Epidermal melanocyte (primary cell): Measurements from ENCODE around the gene DKK3.

Experiments used
- DNase-seq: peaks from one replicate; pipeline ENCODE4 v3.0.0; 2011; ENCODE audit warnings: low spot score; ENCODE audit not compliant: insufficient read length

The DKK3 gene

DNA sequence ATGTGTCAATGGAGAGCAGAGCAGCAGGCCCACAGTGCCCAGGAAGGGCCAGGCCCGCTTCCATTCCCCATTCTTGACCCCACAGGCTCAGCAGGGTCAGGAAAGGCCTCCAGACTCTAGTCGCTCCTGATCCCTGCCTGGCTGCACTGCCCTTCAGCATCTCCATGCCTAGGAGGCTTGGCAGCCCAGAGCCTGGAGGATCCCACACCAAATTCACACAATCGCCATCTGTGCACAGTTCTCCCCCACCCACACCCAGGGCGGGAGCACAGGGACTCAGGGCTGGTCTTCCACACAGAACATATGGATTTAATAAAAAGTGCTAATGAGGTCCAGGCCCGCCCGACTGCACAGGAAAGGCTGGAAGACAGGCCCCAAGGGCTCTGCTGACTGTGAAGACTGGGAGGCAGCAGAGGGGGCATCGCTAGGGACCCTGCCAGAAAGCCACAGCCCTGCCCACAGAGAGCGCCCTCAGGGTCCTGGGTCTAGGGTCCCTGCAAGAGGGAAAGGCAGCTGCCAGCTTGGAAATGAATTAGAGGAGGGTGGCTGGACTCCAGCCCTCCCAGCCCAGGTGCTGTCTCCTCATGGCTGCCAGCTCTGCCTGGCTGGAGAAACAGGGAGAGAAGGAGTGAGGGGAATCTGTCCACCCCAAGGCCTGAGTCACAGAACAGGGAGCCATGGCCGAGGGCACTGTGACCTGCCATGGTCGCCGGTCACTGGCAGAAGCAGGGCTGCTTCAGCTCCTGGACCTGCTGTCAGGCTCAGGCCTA is 39.7 kb downstream of the DKK3 start:
- DNase-seq: no peak

DNA sequence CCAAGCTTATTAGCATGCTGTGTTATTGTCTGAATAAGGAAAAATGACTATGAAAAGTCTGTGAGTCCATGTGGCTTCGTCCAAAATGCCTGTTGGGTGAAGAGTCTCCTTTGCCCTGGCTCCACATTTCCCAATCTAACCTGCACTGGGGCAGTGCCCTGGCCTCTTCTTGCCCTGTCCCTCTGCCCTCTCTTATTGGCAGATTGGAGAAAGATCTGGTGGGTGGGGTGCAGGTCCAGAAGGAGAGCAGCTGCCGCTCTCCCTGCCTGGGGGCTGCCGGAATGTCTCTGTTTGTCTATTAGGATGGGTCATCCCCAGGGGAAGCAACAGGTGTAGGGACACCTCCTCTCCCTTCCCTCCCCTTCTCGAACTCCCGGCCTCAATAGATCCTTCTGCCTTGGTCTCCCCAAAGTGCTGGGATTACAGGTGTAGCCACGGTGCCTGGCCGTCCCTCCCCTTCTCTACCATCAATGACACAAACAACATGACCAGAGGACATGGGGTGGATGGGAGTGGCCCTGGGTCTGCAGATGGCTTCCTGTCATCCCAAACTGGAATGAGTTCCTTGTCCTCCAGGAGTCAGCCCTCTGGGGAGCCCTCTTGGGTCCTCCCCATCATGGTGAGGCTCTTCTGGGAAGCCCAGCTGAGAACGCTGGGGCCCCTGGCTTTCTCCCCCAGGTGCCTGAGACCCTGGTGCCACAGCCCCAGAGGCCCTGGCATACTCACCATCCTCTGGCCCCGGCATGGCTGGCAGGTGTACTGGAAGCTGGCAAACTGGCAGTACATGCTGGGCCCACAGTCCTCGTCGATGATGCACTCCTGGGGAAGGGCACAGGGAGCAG is 40.5 kb downstream of the DKK3 start:
- no peak for DNase-seq

DNA sequence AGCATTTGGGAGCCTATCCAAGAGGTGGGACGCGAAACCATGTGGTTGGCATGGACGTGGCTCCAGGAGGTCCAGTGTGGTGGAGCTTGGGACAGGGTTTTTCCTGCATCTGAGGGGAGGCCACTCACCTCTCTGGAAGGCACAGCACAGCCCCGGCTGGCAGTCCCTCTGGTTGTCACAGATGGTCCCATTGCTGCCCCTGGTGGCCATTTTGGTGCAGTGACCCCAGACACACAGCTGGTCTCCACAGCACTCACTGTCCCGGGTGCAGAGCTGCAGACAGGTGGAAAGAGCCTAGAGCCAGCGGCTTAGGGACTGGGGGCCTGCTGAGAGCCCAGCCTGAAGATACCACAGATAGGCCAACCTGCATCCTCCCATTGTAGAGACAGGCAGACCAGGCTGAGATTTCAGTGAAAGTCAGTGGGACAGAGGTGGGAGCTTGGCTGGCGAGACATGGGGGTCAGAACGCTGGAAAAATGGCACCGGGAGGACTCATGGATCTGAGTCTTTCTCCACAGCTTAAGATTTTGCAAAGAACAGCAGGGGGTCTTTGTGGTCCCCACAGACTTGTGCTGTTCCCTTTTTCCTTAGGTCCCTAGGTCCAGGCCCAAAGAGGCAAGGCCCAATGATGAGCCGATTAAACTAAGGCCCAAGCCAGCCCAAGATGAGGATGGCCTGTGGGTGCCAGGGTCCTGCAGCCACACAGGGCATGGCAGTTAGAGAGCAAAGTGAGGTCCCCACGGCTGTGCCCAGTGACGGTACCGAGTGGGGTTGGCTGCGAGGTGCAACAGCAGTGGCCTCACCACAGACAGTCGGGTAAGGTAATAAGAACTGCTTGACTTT is 41.4 kb downstream of the DKK3 start:
- no peak for DNase-seq

DNA sequence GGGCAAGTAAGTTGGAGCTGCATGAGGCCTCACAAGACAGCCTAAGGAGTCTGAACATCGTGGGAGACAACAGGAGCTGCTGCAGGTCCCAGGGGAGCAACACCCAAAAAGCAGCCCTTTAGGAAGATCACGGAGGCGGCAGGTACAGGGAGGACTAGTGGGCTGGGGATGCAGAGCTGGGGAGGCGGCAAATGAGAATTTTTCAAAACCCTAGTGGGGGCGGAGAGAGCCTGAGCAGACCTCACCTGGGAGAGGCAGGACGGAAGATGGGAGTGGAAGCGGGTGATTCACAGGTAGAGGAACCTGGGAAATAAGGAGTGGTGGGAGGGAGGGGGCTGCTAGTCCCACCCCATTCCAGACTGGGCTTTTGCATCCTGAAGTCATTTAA is 42.1 kb downstream of the DKK3 start:
- no peak for DNase-seq

DNA sequence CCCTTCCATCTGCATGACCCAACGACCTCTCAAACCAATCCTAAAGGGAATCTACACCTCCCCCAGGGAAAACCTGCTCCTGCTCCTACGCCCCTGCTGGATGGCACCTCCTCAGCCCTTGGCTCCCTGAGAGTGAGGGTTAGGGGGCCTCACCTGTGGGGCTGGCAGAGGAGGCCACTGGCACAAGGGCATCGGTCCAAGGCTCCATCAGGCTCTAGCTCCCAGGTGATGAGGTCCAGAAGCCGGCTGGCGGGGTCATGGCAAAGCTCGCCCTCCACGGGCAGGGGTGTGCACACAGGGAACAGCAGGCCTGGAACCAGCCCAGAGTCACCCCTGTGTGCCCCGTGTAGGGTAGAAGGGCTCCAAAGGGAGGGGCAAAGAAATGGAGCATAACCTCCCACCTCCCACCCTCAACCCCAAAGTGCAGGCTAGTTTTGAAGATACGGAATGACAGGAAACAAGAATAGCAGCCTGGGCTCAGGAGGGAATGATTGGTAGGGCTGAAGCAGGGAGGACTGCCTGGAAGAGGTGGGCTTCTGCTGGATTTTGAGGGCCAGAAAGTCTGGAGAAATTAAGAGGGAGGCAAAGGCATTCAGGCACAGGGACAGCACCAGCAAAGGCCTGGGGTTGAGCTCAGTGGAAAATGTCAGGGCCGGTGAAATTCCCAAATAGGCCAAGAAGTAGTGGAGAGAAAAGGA is 42.6 kb downstream of the DKK3 start:
- no peak for DNase-seq

DNA sequence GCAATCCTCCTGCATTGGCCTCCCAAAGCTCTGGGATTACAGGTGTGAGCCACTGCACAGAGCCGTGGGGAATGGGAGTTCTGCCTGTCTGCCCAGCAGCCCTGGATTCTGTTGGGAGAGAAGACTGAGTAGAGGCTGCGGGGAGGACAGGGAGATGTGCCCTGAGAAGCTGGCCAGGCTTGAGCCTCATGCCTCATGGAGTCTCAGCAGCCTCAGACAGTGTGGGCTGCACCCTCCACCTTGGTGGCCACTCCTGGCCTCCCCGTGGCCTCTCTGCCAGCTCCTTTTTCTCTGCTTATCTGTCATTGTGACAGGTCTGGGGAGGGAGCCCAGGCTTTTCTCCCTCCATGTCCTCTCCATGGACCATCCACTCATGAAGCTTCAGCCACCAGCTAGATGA is 43.2 kb downstream of the DKK3 start:
- no peak for DNase-seq

DNA sequence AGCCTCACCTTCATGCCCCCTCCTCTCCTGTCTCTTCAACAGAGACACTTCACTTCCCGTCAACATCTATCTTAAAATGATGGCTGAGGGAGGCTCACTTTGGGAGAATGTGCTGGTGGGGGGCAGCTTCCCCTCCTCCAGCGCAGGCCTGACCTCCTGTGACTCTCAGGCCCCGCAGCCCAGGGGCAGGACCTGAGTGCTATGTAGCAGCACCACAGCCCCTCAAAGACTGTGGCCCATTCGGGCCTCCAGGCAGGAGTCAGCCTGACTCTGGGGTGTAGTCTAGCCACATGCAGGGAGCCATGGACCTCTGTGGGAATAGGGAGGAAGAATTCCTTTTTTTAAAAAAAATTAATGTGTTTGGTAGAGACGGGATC is 43.7 kb downstream of the DKK3 start:
- DNase-seq: no peak

DNA sequence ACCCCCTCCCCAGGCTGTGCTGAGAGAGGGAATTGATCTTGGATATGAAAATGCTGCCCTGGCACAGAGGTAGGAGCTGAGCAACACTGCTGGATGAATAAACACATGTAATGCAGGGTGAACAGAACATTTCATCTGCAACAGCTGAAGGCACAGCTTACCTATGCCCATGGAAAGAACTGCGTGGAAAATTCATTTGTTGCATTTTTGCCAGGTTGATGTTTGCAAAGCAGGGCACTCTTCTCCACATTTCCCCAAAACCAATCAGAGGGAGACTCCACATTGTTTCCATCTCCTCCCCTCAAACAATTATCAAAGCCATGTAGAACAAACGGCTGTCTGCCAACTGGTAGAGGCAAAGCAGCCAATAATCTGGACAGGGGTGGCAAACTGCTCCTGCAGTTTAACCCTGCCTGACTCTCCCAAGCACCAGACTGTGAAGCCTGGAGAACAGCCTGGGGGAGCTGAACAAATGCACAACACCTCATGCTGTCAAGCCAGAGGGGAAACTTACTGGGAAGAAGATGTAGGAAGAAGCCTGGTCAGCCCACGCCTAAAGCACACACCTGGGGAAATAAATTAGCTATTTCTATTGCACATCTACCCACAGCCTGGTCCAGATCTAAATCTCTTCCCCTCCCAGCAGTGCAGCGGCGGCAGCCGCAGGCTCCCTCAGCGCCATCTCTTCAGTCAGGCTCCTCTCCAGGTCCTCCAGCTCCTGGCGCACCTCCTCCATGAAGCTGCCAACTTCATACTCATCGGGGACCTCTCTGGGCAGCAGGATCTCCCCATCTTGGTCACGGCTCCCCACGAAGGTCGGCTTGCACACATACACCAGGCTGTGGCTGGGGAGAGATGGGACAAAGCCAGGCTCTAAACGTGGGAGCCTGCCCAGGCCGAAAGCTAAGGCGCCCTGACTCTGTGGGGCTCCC is 44.3 kb downstream of the DKK3 start:
- DNase-seq: no peak

DNA sequence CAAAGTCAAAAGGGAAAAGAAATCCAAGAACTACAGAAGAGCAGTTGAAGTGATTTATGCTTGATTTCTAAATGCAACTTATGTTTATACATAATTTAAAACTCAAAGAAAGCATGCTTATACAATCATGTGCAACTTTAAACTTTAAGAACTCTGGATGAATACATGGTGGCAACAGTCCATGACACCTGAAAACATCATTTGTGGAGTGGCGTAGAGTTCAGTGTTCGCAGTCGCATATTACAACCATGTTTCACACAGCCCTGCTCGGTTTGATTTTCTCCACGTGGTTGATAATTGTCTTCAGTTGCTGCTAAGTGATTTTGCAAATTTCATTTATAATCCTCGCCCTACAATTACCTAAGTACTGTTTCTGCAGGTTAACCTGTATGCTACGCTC is 45.4 kb downstream of the DKK3 start:
- no peak for DNase-seq

DNA sequence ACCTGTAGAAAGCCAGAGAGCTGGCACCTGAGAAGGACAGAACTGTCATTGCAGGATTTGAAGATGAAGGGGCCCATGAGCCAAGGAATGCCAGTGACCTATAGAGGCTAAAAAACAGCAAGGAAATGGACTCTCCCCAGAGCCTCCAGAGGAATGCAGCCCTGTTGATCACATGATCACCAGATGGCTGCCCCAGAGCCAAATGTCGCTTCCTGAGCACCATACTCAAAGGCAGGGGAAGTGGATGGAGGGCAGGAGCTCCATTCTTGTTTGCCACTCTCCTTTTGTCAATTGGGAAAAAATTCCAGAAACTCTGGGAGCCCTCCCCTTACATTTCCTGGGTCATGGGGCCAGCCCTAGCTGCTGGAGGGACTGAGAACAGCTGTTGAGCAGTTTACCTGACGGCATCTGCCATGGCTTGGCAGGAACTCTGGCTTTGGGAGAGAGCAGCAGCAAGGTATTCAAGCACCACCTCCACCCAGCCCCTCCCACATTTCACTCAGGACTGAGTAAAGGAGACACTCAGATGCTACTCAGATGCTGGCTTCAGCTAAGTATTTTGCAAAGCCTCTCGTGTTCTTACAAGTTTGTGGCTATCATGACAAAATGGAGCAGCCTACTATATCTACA is 46.9 kb downstream of the DKK3 start:
- no peak for DNase-seq

DNA sequence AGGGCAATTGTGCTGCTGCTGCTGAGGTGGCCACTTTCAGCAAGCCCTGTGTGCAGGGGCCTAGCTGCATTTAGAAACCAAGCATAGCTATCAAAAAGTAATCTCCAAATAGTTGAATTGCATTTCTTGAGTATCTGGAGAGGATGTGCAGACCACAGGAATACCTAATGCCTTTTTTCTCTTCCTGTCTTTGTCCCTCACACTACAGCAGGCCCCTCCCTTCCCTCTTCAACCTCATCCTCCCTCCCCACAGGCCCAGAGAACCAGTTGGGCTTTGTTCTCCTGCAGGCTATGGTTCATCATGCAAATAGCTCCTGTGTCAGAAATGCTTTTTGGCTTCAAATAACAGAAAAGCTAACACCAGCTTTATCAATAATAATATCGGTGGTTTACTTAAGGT is 47.7 kb downstream of the DKK3 start:
- no peak for DNase-seq

DNA sequence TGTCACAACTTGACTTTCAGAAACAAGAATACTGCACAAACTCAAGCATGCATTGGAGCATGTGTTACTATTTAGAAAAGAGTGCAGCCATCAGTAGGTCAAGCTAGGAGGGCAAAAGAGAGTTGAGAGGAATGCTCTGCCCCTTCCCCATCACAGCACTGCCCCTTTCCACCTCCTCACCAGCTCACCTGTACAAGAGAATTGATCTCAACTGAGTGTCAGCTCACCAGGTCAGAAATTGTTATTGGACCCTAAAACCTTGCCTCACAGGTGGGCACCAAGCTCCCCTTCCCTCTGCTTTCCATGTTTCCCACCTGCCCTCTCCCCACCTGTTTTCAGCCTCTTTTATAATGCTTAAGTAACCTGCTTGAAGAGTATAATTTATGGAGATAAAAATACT is 48.8 kb downstream of the DKK3 start:
- DNase-seq: no peak

DNA sequence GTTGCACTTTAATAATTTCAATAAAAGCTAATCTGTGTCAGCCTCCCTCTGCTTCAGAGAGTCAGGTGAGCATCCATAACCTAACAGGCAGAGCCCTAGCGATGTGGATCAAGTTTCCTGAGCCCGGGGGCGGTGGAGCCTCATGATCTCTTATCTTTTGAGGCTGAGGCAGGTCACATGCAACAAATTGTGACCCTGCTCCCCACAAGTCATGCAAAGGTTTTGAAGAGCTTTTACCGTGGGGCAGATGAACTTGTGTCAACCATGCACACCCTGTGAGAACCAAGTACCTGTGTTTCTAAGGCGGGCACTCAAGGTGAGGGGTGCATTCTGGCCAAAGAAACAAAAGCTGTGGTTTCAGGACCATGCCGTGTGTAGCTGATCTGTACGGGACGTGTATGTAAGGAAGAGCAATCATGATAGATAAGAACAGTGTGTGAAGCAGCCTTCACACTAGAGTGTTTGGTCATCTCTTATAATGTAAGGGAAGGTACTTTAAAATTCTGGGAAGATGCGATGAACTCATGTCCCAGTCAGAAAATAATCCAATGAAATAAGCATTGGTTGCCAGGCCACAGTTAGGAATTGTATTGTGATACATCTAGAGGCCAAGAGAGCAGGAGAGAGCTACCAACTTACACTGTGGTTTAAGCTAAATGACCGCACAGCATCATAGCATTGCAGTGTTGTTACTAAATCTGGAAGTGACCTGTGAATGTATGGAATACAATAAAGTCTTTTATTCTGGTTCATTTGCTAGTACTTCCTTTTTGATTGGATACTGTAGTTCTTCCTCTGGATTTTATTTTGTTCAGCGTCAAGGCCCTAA is 49.8 kb downstream of the DKK3 start:
- no peak for DNase-seq

DNA sequence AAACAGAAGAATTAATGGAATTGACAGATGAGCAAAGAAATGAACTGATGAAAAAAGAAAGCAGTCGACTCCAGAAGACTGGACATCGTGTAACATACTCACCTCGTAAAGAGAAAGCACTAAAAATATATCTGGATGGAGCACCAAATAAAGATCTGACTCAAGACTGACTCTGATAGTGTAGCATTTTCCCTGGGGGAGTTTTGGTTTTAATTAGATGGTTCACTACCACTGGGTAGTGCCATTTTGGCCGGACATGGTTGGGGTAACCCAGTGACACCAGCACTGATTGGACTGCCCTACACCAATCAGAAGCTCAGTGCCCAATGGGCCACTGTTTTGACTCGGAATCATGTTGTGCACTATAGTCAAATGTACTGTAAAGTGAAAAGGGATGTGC is 52.4 kb downstream of the DKK3 start:
- DNase-seq: no peak

DNA sequence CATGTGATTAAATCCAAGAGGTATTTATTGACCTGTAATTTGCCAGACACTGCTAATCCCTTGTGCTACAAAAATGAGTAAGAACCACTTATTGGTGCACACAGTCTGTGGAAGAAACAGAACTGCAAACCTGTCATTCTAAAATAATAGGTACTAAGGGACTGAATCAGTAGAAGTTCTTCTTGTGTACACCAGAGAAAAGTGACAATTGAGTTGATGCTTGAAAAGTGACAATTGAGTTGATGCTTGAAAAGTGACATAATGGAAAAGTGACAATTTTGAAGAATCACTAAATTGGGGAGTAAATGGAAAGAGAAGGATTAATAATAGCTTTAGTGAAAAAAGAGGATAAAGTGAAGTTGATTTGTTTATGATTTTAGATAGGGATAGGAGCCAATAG is 56.4 kb downstream of the DKK3 start:
- DNase-seq: no peak

DNA sequence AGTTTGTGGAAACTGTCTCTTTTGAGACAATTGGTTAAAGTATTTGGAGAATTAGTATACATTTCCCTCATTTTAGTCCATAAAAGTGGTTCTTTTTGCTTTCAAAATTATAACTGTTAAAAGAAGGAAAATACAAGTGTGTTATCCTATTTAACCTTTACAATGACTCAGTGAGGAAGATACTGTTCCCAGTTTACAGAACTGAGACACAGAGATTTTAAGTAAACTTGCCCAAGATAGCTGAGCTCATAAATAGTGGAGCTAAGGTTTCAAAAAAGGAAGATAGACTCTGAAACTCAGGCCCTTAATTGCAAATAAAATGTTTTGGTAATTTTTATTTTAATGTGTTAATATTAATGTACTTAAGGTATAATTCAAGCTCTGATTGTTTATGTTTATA is 58.9 kb downstream of the DKK3 start:
- no peak for DNase-seq

DNA sequence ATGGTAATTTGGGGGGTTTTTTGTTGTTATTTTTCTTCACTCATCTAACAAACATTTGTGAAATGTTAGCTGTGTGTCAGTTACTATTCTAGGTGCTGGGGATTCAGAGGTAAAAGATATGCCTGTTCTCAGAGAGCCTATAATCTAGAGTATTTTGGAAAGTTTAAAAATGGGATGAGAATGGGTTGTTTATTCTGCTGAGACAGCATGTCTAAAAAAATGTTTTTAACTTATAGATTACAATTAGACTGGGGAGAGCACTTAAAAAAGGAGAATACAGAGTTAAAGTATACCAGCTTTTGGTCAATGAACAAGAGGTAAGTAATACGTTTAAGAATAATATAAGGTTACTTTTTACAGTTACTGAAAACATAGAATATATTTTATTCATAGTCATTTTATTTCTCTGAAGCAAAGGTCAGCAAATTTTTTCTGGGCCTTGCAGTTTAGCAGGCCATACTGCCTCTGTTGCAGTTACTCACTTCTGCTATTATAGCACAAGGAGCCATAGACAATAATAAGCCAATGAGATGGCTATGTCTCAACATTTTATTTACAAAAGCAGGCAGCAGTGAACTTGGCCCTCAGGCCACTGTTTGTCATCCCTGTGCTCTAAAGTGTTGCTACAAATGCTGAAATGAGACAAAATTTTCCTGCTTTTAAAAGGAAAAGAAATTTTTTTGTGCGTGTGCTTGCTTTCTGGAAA is 60.0 kb downstream of the DKK3 start:
- no peak for DNase-seq

DNA sequence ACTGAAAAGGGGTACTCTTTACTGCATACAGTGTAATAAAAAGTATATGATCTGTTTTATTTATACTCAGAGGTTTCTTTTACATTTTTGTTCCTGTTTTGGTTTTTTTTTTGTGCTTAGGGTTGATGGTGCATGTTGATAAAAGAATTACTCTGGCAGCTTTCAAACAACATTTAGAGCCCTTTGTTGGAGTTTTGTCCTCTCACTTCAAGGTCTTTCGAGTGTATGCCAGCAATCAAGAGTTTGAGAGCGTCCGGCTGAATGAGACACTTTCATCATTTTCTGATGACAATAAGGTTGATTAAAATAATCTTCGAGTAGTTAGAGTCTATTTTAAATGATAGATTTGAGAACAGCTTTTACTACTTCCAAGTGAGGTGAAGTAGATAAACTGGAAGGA is 60.6 kb downstream of the DKK3 start:
- DNase-seq: no peak
